Loucy (cell line): Measurements from ENCODE around the gene SPATA25.

ENCODE experiments used
- CTCF ChIP-seq: fragments of 200-600 bp; sonication (generic); conservative IDR thresholded peaks from 2 replicates; pipeline ENCODE4 v1.5.1; 2014; ENCODE audit warnings: mild to moderate bottlenecking, antibody characterized with exemption, low read length
- EZH2phosphoT487 ChIP-seq: fragments of 200-600 bp; IDR thresholded peaks from 2 replicates; pipeline ENCODE4 v1.6.1; 2018; ENCODE audit warnings: antibody characterized with exemption, mild to moderate bottlenecking, moderate library complexity, borderline replicate concordance

DNA sequence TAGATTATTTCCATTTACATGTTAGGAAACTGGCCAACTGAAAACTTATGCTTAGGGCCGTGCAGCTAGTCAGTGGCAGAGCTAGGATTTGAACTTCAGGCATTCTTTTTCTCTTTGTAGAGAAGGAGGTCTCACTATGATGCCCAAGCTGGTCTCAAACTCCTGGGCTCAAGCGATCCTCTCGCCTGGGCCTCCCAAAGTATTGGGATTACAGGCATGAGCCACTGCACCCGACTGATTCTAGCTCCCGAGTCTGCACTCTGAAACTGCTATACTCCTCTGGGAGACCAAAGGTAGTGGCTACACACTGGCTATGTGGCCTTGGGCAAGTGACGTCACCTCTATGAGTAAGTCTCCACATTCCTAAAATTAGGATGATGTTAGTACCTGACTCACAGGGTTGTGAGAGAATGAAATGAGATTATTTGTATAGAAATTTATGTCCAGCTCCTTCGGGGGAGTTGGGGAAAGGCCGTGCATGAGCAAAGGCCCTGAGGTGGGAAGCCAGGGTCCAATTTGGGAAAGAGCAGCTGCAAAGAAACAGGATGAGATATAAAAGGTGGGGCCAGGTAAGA lies 18.2 kb upstream of the SPATA25 start:
- TF ChIP-seq CTCF, result no peak
- no peak for TF ChIP-seq EZH2phosphoT487
